HT-29 (cell line): ENCODE results near the gene ABHD6. TPM values are rescaled to one million over a fixed set of nuclear protein-coding genes. Genes with fewer than 3 reads are reported as not detected.

Source experiments
- DNase-seq: peaks from one replicate; pipeline ENCODE4 v3.0.0-alpha.2; 2015; ENCODE audit warnings: low spot score
- small RNA-seq: library from RNA; depleted of rRNA; stranded (forward); fragments of <200 nt; gene quantifications from one replicate; pipeline ENCODE3, GENCODE V24; 2014
- total RNA-seq: library from RNA; depleted of rRNA; stranded (reverse); fragments of >200 nt; shearing (Covaris generic); gene quantifications from 2 replicates; pipeline ENCODE4 v1.2.3, GENCODE V29; 2014; rRNA removed

ABHD6 gene
- total RNA-seq, 1 experiment from 2014 or later = 10.5 TPM

DNA sequence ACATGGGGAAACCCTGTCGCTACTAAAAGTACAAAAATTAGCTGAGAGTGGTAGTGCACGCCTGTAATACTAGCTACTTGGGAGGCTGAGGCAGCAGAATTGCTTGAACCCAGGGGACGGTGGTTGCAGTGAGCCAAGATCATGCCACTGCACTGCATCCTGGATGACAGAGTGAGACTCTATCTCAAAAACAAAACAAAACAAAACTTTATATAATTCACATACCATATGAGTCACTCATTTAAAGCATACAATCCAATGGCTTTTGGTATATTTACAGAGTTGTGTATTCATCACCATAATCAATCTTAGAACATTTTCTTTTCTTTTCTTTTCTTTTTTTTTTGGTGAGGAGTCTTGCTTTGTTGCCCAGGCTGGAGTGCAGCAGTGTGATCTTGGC, 103.8 kb downstream of the ABHD6 start:
- no peak for DNase-seq

DNA sequence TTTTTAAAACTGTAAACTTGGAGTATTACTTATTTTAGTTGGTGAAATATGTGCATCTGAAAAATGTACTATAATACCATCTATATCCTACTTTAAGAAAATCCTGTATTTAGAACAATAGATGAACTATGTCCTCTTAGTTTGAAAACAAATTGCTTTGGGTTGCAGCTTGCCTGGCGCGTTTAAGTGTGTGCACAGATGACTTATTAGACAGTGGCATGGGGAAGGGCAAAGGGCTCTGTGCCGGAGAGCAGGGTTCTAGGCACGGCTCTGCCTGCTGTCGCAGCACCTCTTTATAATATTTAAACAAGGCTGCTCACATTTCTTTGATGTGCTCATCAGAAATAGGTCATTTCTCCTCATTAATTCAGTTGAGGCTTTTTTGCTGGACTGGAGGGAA, 105.1 kb downstream of the ABHD6 start:
- DNase-seq = no peak

Small RNAs within 50 kb of the gene (small RNA-seq; reads per million reads assigned to genes)
- not detected for gene AC098479.1

Other genes with a start within 250 kb of the ABHD6 start
- gene FLNB, start 229.4 kb upstream of the ABHD6 start, total RNA-seq = 225 and 241 TPM in 2 replicates
- not detected in 2 replicates for gene DNASE1L3, start 26.8 kb upstream of the ABHD6 start, total RNA-seq
- 6.5 and 8.1 TPM in 2 replicates for gene RPP14, start 68.5 kb downstream of the ABHD6 start, total RNA-seq
- 0.34 and 1.3 TPM in 2 replicates for gene HTD2, start 68.7 kb downstream of the ABHD6 start, total RNA-seq
- 0.23 and 0.89 TPM in 2 replicates for gene PXK, start 95.1 kb downstream of the ABHD6 start, total RNA-seq
- gene PDHB, start 196.0 kb downstream of the ABHD6 start, total RNA-seq = 34.2 and 47.8 TPM in 2 replicates